ENCODE results near the gene MCTP1.
"Not testable (repeated sequence)": the region's sequence is repeated elsewhere in the genome, so short reads cannot be mapped to it uniquely, and the experiment has no call there.

MCTP1 gene

GRCh38 chr5:95251185-95251584 lies 33.7 kb downstream of the MCTP1 start:
- DNase-seq, result no peak

- no peak for DNase-seq
These were observed 40.4 kb downstream of the MCTP1 start for GRCh38 chr5:95244479-95244878.

GRCh38 chr5:95241635-95242034 lies 43.3 kb downstream of the MCTP1 start:
- DNase-seq, result no peak

DNA sequence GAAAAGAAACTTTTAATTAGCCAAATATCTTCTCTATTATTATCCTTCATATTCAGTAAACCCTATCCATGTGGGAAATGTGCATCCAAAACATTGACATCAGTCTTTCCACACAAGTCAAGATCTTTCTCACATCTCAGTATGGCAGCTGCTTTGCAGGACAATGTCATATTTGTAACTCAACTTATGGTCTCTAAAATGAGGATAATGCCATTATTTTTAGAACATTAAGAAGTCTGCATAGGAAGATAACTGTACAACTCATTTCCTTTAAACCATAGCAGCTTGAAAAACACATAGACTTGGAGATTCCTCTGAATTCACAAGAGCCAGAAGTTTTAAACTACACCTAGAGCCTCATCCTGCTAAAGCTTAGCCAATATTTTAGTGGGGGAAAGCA lies 43.7 kb downstream of the MCTP1 start:
- no peak for DNase-seq

DNA sequence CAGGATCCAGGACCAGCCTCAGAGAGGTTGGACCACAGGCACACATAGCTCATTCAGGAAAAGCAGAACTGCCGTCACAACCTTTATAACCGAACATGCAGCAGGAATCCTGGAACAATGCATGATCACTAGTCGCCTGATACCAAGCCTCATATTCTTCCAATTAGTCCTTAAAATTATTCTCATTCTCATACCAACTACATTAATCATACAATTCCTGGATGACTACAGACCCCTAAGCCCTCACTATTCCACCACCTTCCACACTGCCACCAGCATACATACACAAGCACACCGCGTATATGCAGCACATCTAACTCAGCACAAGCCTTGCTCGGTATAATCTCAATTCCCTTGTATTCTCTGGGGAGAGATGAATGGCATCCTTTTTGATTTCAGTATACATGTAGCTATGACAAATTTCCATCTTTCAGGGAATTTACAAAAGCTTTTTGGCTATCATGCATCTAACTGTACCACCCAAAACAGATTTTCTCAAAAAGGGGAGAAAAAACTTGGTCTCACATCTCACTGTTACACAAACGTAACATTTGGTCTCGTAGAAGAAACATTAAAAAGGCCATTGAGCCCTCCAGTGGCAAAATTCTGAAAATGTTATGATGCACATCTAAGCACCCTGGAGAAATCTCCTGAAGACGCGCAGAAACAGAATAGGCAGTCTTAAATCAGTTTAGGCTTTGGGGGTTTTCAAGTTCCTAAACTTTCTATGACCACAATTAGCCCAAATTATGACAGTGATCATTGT lies 46.2 kb downstream of the MCTP1 start:
- DNase-seq, result no peak

DNA sequence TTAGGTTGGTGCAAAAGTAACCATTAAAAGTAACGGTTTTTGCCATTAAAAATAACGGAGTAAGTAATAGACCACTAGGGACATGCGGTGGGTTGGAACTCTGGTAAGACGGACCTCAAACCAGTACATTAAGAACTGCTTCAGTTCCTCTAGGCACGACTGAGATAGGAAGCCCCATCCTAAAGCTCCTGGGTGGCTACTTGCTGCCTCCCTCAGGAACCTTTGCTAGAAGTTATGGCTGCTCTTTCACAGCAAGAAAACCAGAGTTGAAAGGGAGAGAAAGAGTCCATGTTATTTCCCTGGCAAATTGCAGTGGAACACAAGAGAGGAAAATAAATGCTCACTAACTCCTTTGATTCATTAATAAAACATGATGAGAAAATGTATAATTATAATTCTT lies 47.6 kb downstream of the MCTP1 start:
- DNase-seq, result no peak

DNA sequence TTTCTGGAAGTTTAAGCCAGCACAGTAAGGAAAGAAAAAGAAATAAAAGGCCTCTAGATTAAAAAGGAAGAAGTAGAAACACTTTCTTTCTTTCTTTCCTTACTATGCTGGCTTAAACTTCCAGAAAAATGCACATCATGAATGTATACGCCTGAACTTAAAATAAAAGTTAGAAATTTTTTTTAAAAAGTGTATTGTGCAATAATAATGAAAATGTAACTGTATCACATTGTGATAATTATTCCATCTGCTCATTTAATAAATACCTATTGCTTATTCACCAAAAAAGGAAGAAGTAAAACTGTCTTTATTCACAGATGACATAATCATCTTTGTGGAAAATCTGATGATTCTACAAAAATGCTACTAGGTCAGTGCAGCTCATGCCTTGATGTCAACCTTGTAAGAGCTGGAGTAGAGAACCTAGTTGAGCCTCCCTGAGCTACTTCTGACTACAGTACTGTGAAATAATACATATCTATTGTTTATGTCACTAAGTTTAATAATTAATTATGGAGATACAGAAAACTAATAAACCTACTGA lies 49.4 kb downstream of the MCTP1 start:
- DNase-seq, result no peak

GRCh38 chr5:95229646-95230045 lies 55.2 kb downstream of the MCTP1 start:
- DNase-seq, result no peak

DNA sequence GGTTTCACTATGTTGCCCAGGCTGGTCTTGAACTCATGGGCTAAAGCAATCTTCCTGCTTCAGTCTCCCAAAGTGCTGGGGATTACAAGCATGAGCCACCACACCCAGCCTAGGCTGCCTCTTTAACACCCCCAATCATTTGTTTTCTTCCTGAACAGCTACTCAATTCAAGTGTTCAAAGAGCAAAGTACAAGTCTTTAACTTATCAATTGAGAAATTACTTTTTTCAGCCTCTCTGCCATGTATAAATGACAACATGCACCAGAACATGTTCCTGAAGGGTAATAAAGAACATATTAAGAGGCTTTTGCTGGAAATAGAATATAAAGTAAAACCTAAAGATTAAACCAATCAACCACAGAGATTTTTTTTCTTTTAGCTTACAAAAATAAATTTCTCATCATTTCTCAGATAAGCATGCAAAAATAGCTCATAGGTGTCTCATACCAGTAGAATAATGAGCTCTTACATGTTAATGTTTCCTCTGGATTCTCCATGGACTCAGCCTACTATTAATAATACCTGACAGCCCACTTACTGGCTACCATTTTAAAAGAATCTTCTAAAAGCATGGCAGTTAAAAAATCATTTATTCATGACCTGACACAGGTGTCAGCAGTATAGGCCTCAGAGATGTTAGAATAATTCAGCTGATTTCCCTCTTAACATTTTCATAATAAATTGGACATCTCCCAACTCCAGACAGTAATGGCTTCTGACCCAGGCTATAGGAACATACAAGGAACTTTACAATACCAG lies 60.0 kb downstream of the MCTP1 start:
- DNase-seq, result no peak

DNA sequence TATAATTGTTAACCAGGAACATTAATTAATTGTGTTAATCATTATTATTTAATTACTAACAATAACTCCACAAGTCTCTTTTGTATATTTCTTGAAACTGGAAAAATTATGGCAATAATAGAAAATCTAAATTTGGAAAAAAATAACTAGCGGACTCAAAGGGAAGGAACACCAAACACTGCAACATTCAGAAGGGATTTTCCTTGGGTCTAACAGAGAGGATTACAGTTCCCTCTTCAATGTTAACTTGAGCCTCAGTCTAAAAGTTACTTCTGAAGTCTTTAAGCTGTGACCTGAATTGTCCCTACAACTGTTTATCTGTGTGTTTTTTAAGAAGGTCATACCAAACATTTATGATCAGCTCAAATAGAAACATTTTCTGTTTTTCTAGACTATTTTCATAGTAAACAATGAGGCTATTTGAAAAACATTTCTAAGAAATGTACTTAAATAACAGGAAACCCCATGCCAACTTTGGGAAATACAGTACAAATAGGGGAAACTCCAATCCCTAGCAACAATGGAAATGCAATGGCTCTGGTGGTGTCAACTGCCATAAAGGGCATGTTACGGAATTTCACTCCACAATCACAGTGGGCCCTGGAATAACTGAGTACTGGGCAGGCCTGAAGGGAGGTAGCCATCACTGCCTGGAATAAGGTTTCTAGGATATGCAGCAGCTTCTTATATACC lies 61.2 kb downstream of the MCTP1 start:
- no peak for DNase-seq

GRCh38 chr5:95222836-95223235 lies 62.1 kb downstream of the MCTP1 start:
- DNase-seq, result no peak

- DNase-seq, result no peak
These were observed 63.7 kb downstream of the MCTP1 start for GRCh38 chr5:95221234-95221633.

DNA sequence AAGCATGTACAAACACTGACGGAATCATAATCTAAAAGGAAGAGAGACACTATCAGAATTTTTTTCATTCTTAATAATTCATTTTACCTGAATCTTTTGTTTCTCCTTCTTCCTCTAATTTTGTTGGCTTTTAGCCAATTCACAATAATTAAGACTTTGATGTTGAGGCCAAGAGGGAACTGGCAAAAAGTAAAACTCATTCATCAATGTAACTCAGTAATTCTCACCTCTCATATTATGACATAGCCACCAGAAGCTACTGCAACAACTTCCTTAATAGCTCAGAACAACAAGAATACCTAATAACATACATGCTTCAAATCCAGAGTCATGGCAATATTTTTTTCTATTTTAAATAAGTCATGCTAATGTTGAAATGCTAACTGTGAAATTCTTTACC lies 64.5 kb downstream of the MCTP1 start:
- DNase-seq, result no peak

GRCh38 chr5:95219411-95219810 lies 65.5 kb downstream of the MCTP1 start:
- no peak for DNase-seq

- no peak for DNase-seq
These were observed 67.0 kb downstream of the MCTP1 start for GRCh38 chr5:95217881-95218280.

DNA sequence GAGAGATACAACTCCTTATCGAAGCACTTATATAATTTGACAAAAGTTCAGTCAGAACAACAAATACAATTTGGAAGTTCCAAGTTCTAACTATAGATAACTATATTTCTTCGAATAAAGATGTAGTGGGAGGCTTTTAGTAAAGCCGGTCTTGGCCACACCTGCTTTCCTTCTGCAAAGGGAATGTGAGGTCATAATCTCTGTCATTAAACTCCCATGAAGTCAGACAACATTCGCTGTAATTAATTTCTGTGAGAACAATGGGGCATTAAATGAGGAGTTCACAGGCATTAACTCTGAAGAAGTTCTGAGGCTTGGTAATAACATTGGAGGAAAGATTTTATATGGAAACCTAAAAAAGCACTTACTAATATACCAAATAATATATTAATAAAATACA lies 67.5 kb downstream of the MCTP1 start:
- no peak for DNase-seq

- DNase-seq, result no peak
These were observed 68.5 kb downstream of the MCTP1 start for GRCh38 chr5:95216136-95216955.

DNA sequence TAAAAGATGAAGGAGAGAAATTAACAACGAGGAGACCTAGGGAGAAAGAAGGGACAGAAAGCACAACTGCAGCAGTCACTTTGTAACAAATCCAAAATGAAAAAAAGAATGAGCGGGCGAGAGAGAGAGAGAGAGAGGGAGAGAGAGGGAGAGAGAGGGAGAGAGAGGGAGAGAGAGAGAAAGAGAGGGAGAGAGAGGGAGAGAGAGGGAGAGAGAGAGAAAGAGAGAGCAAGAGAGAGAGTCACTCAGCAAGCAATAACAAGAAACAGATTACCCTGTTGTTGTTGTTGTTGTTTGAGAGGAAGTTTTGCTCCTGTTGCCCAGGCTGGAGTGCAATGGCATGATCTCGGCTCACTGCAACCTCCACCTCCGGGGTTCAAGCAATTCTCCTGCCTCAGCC lies 77.1 kb downstream of the MCTP1 start:
- DNase-seq, result not testable (repeated sequence)

DNA sequence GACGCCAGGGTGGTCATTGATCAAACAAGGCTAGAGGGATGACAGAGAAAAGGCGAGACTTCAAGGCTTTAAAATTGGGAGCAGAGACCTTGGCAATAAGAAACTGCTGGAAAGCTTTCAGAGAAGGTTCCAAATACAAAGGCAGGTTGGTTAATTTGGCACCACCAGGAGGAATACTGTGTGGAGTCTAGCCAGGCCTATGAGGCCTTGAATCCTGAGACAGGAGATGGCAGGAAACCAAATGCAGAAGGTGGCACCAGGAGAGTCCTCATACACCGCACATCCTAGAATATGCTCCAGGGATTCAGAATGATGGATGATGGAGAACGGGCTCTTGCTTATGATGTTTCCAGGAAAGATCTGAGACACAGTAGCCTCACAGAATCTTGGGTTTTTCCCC lies 90.0 kb downstream of the MCTP1 start:
- DNase-seq, result no peak

- DNase-seq, result no peak
These were observed 93.6 kb downstream of the MCTP1 start for GRCh38 chr5:95191330-95191729.

- no peak for DNase-seq
These were observed 100.0 kb downstream of the MCTP1 start for GRCh38 chr5:95184924-95185323.

DNA sequence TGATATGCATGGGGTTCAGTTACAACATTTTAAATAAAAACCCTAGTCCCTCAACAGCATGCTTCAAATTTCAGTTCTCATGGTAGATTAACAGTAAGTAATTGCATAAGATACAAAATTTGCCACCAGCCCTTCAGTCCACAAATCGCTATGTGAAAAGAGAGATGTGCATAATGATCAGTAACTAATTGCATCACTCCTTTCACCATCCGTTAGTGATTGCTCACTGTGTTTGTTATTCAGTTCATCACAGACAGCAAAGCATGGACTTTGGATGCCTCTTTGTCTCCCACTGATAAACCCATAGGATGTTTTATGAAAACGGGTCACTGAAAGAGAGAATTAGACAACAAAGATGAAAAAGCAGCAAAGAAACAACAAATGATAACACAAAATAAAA lies 103.2 kb downstream of the MCTP1 start:
- no peak for DNase-seq

Measured in NCI-H187 (cell line).